ENCODE results near the gene ANKRD11.

Gene ANKRD11

DNA sequence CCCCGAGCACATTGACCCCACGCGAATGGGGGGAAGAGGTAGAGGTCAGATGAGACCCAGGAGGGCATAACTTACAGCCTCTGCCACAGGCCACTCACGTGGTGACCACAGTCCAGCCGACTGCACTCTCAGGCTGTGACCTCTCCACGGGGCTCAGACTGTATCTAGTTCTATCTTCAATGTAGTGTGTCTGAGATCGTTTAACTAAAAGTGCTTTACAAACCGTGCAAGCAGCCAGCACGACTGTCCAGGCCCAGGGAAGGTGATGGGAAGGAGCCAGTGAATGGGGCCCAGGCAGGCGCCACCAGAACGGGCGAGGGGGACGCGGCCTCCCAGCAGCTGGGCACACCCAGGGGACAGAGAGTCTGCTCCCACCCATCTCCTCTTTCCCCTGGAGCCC, 108.6 kb downstream of the ANKRD11 start:
- DNase-seq (ENCODE audit: low spot score): no peak

DNA sequence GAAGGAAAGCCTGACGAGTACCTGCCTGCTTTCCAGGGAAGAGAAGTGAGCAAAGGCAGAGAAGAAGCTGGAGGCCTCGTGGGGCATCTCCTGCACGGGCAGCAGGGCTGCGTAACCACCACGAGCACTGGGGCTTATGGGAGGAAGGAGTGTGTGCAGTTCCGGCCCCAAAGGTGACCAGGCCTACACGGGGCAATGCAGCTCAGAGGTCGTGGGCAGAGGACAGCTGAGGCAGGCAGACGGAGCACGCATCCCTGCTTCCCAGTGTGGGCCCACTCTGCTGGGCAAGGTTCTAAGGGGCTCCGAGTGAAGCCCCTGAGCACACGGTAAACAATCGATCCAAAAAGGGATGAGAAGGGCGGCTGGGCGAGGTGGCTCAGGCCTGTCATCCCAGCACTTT, 109.7 kb downstream of the ANKRD11 start:
- no peak for DNase-seq (ENCODE audit: low spot score)

DNA sequence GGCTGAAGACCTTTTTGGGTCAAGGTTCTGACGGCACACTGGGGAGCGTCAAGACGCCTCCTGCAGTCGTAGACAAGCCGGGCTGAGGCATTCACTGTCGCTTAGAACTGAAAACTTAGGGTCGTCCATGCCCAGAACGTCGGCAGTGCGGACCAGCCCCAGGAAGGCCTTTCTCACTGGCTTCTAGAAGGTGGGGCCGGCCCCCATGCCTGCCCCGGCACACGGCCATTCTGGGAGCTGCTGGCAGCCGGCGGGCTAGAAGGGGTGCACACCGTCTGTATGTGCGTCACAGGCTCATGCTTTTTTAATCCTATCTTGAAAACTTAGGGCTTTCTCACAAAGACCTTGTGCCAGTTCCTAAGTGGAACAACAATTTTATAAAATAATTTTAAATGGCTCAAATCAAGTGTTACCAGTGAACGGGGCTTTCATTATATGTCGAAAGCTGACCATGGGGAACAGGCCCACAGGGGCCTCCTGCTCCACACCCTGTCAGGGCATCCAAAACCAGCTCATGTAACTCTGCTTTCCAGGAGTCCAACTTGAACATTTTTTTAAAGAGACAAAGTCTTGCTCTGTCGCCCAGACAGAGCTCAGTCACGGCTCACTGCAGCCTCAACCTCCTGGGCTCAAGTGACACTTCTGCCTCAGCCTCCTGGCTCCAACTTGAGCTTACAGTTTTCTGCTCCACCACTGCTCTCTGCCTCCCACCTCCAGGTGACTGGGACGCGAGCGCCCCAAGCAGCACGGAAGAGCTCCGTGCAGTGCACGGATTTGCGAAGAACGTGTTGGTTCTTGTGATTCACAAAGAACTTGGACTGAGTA, 111.2 kb downstream of the ANKRD11 start:
- no peak for DNase-seq (ENCODE audit: low spot score)

DNA sequence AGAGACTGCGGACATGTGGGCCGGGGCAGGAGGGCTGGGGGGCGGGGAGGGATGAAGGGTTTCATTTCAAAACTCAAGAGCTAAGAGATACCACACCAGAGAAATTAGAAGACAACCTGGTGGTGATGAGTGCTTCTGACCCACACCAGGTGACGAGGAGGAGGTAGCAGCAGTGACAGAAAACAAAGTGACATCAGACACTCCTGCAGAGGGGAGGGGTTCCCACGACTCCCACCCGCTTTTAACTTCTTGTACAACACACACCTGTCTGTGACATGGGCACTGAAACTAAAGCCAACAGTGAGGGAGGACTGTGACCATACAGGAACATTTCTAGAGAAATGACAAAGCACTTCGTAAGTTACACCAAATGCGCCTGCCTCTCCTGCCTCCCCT, 112.9 kb downstream of the ANKRD11 start:
- no peak for DNase-seq (ENCODE audit: low spot score)

DNA sequence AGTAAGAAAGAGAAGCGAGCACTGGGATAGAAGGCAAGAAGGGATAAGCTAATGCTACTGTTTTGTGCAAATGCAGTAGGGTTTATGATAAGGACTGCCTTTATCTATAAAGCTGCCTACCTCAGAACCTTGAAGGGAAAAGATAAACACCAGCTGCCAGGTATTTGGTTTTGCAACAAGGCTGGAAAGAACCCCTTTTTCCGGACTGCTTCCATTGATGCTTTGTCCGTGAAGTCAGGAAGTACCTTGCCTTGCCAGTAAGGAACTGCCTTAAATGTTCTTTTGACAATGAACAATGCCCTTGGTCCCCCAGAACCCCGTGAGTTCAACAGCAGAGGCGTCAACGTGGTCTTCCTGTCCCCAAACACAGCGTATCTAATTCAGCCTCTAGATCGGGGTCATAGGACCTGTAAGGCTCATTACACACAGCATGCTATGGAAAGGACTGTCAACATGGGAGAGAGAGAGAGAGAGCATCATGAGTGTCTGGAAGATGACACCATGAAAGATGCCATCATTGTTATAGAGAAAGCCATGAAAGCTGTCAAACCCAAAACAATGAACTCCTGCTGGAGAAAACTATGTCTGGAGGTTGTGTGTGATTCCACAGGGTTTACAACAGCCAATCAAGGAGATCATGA, 113.4 kb downstream of the ANKRD11 start:
- no peak for DNase-seq (ENCODE audit: low spot score)

DNA sequence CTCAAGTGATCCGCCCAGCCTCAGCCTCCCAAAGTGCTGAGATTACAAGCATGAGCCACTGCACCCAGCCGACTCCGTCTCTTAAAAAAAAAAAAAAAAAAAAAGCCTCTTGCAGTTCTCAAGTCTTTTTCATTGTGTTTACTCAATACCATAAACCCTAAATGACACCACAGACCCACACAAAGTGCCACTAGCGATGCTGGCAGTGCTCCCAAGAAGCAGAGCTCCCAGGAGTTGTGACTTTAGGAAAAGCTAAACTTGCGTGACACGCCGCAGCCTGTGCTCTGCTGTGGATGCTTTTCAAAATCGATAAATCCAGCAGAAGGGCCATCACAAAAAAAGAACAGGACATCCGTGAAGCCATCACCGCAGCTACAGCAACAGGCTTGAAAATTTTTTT, 114.7 kb downstream of the ANKRD11 start:
- no peak for DNase-seq (ENCODE audit: low spot score)

DNA sequence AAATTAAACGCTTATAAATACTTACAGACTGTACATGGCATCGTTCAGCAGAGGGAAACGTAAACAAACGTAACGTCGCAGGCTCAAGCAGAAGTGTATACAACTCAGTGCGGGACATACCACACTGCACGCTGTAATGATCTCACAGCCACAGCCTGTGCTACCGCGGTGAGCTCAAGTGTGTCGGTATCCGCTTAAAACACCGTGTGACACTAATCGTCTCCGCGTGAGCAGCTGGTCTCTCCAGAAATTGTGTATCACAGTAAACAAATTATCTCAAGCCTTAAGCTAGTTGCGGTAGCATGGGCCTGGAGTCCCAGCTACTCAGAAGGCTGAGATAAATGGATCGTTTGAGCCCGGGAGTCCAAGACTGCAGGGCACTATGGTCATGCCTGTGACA, 115.3 kb downstream of the ANKRD11 start:
- DNase-seq (ENCODE audit: low spot score): no peak

DNA sequence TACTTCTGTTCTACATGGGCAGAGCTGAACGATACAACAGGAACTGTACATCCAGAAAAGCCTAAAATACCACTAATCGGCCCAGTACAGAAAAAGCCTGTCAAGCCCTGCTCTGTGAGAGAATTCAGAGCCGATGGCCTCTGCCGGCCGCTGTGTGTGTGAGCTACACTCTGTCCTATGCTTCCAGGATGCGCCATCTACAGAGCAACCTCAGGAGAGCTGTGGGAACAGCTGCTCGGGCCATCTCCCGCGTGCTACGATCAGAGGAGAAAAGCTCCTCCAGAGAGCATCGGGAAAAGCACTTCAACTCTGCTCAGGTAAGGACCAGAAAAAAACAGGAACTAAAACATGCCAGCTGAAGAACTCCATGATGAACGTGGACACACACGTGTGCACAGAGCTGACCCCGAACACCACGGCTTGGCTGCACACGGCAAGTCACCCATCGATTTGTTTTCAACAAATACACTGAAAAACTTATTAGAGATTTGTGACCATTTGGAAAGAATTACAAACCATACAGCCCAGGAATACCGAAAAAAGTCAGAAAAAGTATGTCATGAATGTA, 115.9 kb downstream of the ANKRD11 start:
- DNase-seq (ENCODE audit: low spot score): no peak

DNA sequence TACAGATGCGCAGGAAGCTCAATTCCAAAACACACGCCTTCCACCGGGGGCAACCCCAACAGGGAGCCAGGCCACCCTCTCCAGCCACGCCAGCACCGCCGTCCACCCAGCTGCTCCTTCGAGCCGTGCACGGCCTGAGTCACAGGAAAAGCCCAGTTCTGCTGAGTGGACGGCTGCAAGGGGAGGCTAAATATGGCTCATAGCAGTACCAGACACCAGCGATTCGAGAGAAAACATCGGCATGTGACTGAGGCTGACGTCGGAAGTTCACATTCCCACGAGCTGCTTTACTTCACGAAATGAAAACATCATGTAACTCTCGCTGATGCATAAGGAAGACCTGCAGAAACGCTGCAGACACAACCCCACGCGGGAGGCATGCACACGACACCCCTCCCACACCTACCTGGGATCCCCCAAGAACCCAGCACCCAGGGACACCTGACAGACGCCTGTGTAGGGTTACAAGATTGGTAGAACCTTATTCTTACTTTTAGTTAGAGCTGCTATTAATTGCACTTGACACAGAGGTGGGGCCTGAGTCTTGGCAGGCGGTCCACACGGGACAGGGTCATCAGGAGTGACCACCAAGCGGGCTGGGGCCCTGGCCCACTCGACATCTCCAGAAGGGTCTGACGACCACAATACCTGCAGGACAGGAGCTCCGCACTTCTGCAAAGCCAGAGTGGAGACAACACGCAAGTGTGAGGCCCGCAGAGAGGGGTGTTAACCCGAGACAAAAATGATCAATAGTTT, 116.8 kb downstream of the ANKRD11 start:
- no peak for DNase-seq (ENCODE audit: low spot score)

DNA sequence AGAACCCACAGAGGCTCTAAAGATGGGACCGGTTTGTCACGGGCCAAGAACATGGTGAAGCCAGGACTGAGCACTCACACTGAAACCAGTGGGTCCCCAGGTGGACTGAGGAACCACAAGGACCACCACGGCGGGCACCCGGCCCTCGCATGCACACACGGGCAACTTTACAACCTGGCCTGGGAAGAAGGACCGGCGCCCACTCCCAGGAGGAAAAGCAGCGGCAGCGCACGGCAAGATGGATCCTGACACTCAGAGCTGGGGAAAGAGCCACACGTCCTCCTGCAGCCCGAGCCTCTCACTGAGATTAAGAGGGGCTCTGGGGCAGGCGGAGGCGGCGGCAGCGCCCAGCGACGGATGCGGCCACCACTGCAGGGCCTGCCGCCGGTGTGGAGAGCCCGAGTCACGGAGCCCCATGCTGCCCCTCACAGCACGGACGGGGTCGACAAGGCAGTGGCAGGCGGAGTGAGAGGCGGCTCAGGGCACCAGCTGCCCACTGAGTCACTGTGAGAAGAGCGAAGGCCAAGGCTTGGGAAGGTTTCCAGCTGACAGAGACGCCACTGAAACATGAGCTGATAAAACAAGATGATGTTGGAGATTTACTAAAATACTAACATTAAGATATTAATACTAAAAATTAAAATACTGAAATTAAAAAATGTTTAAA, 118.3 kb downstream of the ANKRD11 start:
- no peak for DNase-seq (ENCODE audit: low spot score)

DNA sequence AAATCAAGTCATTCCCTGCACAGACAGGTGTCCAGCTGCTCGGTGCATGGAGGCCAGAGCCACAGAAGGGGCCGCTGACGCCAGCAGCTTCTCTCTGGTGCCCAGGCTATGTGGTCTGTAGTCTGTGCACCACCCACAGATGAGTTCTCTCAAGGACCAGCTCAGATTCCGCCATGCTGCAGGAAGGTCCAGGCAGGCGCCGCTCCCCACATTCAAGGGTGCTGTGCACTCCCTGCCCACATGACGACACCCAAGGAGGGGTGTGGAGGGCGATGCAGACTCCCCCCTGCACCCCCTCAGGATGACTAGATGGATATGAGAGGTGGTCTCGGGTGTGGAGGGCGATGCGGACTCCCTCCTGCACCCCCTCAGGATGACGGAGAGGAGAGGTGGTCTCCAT, 119.0 kb downstream of the ANKRD11 start:
- DNase-seq (ENCODE audit: low spot score): no peak

DNA sequence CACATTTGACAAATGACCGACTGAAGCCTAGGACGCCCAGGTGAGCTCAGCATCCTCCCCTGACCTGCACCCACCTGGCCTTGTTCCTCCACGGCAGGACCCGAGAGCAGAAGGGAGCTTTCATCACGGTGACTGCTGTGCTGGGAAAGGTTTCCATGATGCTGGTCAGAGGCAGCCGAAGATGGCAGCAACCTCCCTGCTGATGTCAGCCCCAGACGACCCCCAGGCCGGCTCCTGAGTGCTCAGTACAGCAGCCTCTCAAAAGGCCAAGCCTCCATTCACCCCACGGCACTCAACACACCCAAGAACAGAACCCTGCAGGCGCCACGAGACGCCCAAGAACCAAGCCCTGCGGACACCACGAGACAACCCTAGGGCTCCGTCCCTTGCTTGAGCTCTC, 119.8 kb downstream of the ANKRD11 start:
- DNase-seq (ENCODE audit: low spot score): no peak

DNA sequence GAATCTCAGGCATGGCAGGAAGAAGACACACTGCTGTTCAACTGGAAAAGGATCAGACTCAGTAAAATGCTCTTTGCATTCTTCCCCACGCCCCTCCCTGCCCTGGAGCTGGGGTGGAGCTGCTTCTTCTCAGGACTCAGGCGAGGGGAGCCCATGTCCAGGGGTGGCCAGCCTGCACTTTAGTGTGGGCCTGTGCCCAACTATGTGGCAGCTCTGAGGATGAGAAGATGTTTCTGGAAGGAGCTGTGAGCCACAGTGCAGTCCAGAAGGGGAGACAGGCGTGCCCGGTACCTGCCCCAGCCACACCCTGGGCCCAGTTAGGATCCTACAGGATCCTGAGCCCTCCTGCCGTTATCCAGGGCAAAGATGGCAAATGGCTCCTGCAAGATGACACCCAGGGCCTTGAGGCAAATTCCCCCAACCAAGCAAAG, 120.3 kb downstream of the ANKRD11 start:
- no peak for DNase-seq (ENCODE audit: low spot score)

DNA sequence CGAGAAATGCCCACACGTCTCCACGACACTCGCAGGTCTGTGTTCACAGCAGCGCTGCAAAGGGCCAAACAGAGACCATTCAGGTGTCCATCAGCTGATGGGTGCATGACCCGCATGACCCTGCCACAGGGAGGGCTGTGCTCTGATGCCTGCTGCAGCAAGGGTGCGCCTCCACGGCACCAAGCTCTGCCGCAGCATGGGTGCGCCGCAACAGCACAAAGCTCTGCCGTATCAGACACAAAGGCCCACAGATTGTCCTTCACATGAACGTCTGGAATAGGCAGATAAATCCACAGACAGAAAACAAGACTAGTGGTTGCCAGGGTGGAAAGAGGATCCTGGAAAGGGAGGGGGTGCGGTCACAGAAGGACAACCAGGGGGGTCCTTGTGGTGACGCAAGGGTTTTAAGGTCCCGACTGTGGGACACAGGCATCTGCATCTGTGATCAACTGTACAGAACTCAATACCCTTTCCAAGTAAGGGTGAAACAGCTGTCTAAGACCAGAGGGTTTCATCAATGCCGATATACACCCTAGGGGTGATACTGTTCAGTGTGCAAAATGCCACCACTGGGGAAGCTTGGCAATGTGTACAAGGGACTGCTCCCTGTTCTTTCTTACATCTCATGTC, 121.0 kb downstream of the ANKRD11 start:
- DNase-seq (ENCODE audit: low spot score): no peak

DNA sequence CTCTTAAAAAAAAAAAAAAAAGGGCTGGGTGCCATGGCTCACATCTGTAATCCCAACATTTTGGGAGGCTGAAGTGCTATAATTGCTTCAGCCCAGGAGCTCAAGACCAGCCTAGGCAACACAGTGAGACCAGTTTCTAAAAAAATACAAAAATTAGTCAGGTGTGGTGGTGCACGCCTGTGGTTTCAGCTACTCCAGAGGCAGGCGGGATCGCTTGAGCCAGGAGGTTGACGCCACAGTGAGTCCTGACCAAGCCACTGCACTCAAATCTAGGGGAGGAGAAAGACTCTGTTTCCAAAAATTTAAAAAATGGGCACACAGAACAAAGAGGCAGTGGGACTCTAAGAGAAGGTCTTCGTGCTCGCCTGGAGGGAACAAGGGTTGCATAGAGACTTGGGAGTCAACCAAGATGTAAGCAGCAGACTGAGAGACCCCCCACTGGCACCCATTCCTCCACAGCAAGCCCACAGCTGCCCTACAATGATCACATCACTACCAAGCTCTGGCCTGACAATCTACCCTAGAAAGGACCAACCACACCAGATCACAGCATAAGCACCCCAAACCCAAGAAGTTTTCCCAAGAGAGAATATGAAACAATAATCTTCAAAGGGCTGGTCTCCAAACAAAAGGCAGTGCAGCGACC, 121.6 kb downstream of the ANKRD11 start:
- no peak for DNase-seq (ENCODE audit: low spot score)

DNA sequence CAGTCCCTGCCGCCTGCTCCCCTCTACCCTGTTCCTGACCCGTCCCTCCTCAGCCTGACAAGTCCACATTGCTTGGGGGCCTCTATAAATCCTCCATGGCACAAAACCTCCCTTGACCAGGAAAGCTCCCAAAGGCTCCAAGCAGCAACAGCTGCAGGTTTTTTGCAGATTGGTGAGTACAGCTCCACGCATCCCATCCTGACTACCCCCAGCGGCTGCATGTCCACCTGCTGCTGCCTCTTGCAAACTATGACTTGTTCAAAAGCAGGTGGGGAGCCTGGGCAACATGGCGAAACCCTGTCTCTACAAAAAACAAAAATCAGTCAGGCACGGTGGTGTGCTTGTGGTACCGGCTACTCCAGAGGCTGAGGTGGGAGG, 122.8 kb downstream of the ANKRD11 start:
- no peak for DNase-seq (ENCODE audit: low spot score)

DNA sequence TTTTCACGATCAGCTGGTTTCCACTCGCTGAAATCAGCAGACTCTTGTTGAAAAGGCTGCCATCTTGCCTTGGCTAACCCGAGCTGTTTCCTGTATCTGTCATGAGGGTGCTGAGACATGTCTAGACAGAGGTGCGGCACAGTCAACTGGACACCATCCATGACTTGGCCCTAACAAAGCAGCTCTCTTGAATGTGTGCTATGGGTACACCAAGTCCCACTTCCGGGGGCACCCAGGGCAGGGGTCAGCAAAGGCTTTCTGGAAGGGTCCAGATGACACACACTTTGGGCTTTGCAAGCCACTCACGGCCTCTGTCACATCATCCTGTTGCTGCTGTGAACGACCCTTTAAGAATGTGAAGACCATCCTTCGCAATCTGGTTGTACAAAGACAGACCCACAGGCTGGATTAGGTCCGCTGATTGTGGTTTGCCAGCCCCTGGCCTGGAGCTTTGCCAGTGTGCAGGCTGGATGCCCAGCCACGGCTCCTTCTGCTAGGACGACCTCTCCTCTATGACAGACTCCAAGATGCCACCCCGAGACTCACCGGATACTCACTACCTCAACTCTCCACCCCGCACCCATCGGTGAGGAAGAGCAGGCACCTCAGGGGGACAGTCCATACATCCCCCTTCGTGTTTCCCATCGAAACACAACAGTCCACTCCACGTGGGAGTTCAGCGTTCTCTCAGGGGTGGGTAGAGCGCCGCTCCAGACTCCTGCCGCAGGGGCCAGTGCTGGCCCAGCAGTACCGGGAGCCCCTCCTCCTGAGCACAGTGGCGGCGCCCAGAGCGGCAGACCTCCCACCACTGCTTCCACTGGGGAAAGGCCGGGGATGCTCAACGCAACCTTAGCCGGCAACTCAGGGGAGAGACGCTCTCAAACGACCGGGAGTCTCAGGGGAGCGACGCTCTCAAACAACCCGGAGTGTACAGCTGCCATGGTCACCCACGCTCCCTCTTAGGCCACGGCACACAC, 123.5 kb downstream of the ANKRD11 start:
- no peak for DNase-seq (ENCODE audit: low spot score)

DNA sequence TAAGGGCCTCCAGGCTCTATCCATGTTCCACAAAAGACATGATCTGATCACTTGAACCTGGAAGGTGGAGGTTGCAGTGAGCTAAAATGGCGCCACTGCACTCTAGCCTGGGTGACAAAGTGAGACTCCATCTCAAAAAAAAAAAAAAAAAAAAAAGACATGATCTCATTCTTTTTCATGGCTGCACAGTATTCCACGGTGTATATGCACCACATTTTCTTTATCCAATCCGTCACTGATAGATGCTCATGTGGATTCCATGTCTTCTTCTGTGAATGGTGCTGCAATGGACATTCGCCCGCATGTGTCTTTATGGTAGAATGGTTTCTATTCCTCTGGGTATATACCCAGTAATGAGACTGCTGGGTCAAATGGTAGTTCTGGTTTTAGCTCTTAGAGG, 124.4 kb downstream of the ANKRD11 start:
- no peak for DNase-seq (ENCODE audit: low spot score)

DNA sequence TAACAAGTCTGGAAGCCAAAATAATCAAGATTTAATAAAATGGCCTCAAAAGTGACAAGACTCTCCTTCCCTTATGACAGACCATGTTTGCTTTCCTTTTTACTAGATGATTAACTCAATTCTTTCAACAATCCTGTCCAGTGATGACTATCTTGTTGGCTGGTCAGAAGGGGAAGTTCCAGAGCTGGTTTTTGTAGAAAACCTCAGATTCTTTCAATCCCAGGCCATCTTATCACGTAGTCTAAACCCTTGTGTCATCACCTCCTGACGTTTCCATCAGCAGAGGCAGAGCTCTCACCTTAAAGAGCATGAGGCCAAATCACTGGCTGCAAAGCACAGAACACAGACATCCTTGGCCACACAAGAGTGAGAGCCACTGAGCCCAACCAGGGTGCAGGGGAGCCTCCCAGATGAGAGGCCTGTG, 125.3 kb downstream of the ANKRD11 start:
- no peak for DNase-seq (ENCODE audit: low spot score)

DNA sequence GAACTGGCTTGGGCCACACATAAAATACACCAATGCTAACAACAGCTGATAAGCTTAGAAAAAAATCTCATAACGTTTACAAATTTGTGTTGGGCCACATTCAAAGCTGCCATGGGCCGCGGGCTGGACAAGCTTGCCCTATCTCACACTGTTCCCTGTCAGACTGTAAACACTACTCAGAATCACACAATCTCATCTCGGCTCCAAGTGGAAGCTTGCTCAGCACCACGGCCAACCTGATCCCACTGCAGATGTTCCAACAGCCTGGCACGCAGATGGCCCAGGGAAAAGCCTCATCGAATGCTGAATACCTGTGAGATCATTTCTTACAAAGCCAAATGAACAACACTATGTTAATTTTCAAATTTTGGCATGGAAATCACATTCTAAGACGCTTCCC, 125.8 kb downstream of the ANKRD11 start:
- DNase-seq (ENCODE audit: low spot score): no peak

Measured in ecto neural progenitor cell (in vitro differentiated cells).